Left cardiac atrium (tissue), 4 donors: Measurements from ENCODE around the gene SYNE2. TPM values are rescaled to one million over a fixed set of nuclear protein-coding genes. Genes with fewer than 3 reads are reported as not detected.
A peak's percentile ranks its signal among the peaks of the same experiment; 100 is the strongest.

Source experiments
- ATAC-seq, 2 donors: fragments of 200-7000 bp; cut with Tn5 transposase; one replicate each; pipeline ENCODE4 v1.9.1; 2020; ENCODE audit warnings: mild to moderate bottlenecking in 2 of 2, moderate library complexity in 2 of 2
- DNase-seq: peaks from one replicate; pipeline ENCODE4 v3.0.0-alpha.2; 2020
- intact Hi-C, 2 donors: fragments of 100-400 bp; cut with DNase I; formaldehyde crosslinking; loops; one replicate each; pipeline versions ENCODE4 v1.14.1 to v1.15.1; 2022 to 2023
- total RNA-seq, 2 donors: library from RNA; stranded (reverse); fragmentation: NEBNext Ultra II Directional; extraction: Animal tissue kit (Norgen Biotek cat#: 25700); gene quantifications; one replicate each; pipeline ENCODE4 v1.2.1, GENCODE V29; 2021
- donor health status: DM: no; HTN: yes; CAD: no.
- donor health status: DM: no; HTN: yes; CAD: no; lungs with severe emphysema.
- donor health status: DM: yes; HTN: yes; CAD: no.
- donor health status: Dilated cardiomyopathy.

Gene SYNE2
- total RNA-seq, 2 donors from 2014 or later, result 96.3 to 173 TPM

- peak in 1 of 2 donors; percentile 50 for ATAC-seq
- intact Hi-C loops, result no loop called here
- no peak for DNase-seq
Measured at GRCh38 chr14:64217308-64217707, 364.5 kb downstream of the SYNE2 start.

GRCh38 chr14:64217834-64218233, 365.0 kb downstream of the SYNE2 start:
- no peak for ATAC-seq
- intact Hi-C loops, result no loop called here
- DNase-seq, result no peak

GRCh38 chr14:64218344-64219240, 365.8 kb downstream of the SYNE2 start:
- DNase-seq, result peak; percentile 43
- ATAC-seq, result peak in 1 of 2 donors; percentile 46

GRCh38 chr14:64220056-64220455, 367.3 kb downstream of the SYNE2 start:
- intact Hi-C loops, result no loop called here
- DNase-seq, result no peak

More at GRCh38 chr14:64218344-64219240, 365.8 kb downstream of the SYNE2 start:
- intact Hi-C loops, result no loop called here

GRCh38 chr14:64220466-64220865, 367.7 kb downstream of the SYNE2 start:
- intact Hi-C loops, result no loop called here
- peak; percentile 73 for DNase-seq
- ATAC-seq, result peak; percentile 85 to 86

More at GRCh38 chr14:64220056-64220455, 367.3 kb downstream of the SYNE2 start:
- peak; percentile 3 to 15 for ATAC-seq

GRCh38 chr14:64221391-64222003, 368.7 kb downstream of the SYNE2 start:
- no peak for DNase-seq
- no peak for ATAC-seq
- intact Hi-C loops, result no loop called here

- no peak for ATAC-seq
- DNase-seq, result no peak
- intact Hi-C loops, result no loop called here
Measured at GRCh38 chr14:64225151-64225757, 372.4 kb downstream of the SYNE2 start.

GRCh38 chr14:64227856-64228255, 375.1 kb downstream of the SYNE2 start:
- intact Hi-C loops, result no loop called here
- ATAC-seq (no peak), DNase-seq (no peak)

GRCh38 chr14:64229489-64229888, 376.7 kb downstream of the SYNE2 start:
- intact Hi-C loops, result no loop called here
- DNase-seq, result no peak
- ATAC-seq, result no peak

- intact Hi-C loops, result no loop called here
- no peak for DNase-seq
- peak; percentile 56 to 80 for ATAC-seq
Measured at GRCh38 chr14:64232095-64232838, 379.5 kb downstream of the SYNE2 start.

- DNase-seq (no peak), ATAC-seq (no peak)
- intact Hi-C loops, result no loop called here
Measured at GRCh38 chr14:64232944-64233343, 380.1 kb downstream of the SYNE2 start.

- ATAC-seq (no peak), DNase-seq (no peak)
- intact Hi-C loops, result no loop called here
Measured at GRCh38 chr14:64233531-64234190, 380.9 kb downstream of the SYNE2 start.

- intact Hi-C loops, result no loop called here
- DNase-seq, result no peak
- ATAC-seq, result no peak
Measured at GRCh38 chr14:64234877-64235651, 382.3 kb downstream of the SYNE2 start.

- no peak for DNase-seq
- ATAC-seq, result no peak
- intact Hi-C loops, result no loop called here
Measured at GRCh38 chr14:64235652-64236640, 383.1 kb downstream of the SYNE2 start.

- intact Hi-C loops, result no loop called here
- ATAC-seq, result no peak
- DNase-seq, result no peak
Measured at GRCh38 chr14:64238049-64238448, 385.2 kb downstream of the SYNE2 start.

GRCh38 chr14:64238631-64239030, 385.8 kb downstream of the SYNE2 start:
- no peak for DNase-seq
- ATAC-seq, result no peak
- intact Hi-C loops, result no loop called here

- intact Hi-C loops, result no loop called here
- DNase-seq, result no peak
- ATAC-seq, result peak; percentile 27 to 46
Measured at GRCh38 chr14:64244279-64244678, 391.5 kb downstream of the SYNE2 start.
